OCI-LY7 (cell line): ENCODE measurements around the gene PAEP. TPM values are rescaled to one million over a fixed set of nuclear protein-coding genes. Genes with fewer than 3 reads are reported as not detected.

ENCODE experiments used
- BruUV-seq: library from RNA; stranded (reverse); fragments of 400-500 nt; replicated peaks from 2 replicates; lab custom pipeline; 2021; lab: Mats Ljungman, UMichigan
- CTCF ChIA-PET: fragments of 300-600 bp; sonication (Branson Sonifier 250); formaldehyde crosslinking; loops from one replicate; lab custom pipeline; 2022; ENCODE audit warnings: antibody characterized with exemption; ENCODE audit not compliant: unreplicated experiment; lab: Charles Lee
- POLR2A ChIA-PET: fragments of 300-600 bp; sonication (Branson Sonifier 250); formaldehyde crosslinking; loops from one replicate; lab custom pipeline; 2022; ENCODE audit warnings: antibody characterized with exemption; lab: Charles Lee
- DNase-seq: peaks from one replicate; pipeline ENCODE4 v3.0.0-alpha.2; 2015; ENCODE audit warnings: low spot score
- H2AFZ ChIP-seq: fragments of 200-600 bp; sonication (generic), shearing (Covaris generic); 2 replicates; pipeline ENCODE4 v1.6.1; 2014; ENCODE audit warnings: mild to moderate bottlenecking, antibody characterized with exemption, low read length, moderate library complexity
- H3K27ac ChIP-seq: fragments of 200-600 bp; sonication (generic); 2 replicates; pipeline ENCODE4 v1.5.1; 2014; ENCODE audit warnings: mixed run types, low read depth, mild to moderate bottlenecking, moderate library complexity, low read length, inconsistent platforms; ENCODE audit not compliant: poor library complexity, severe bottlenecking
- H3K36me3 ChIP-seq: fragments of 200-600 bp; sonication (generic); 2 replicates; pipeline ENCODE4 v1.6.1; 2014; ENCODE audit warnings: mild to moderate bottlenecking, antibody characterized with exemption, low read length, moderate library complexity, mixed read lengths; ENCODE audit not compliant: insufficient read depth
- H3K4me1 ChIP-seq: fragments of 200-600 bp; sonication (generic); 2 replicates; pipeline ENCODE4 v1.5.1; 2014; ENCODE audit warnings: mild to moderate bottlenecking, low read length; ENCODE audit not compliant: insufficient read depth, poor library complexity, severe bottlenecking
- H3K4me2 ChIP-seq: fragments of 200-600 bp; sonication (generic); 2 replicates; pipeline ENCODE4 v1.6.1; 2014; ENCODE audit warnings: mild to moderate bottlenecking, low read length
- H3K4me3 ChIP-seq: fragments of 200-600 bp; sonication (generic); 2 replicates; pipeline ENCODE4 v1.5.1; 2014; ENCODE audit warnings: mild to moderate bottlenecking, low read depth, low read length; ENCODE audit not compliant: poor library complexity, severe bottlenecking
- H3K79me2 ChIP-seq: fragments of 200-600 bp; sonication (generic); 2 replicates; pipeline ENCODE4 v1.6.1; 2016; ENCODE audit warnings: low read depth, mild to moderate bottlenecking, low read length, moderate library complexity, mixed read lengths; ENCODE audit not compliant: insufficient read depth
- H3K9me2 ChIP-seq: fragments of 200-600 bp; sonication (generic); 2 replicates; pipeline ENCODE4 v1.6.1; 2016; ENCODE audit warnings: mild to moderate bottlenecking, low read length, mixed read lengths; ENCODE audit not compliant: insufficient read depth
- H3K9me3 ChIP-seq: fragments of 200-600 bp; sonication (generic); 2 replicates; pipeline ENCODE4 v1.6.1; 2014; ENCODE audit warnings: mild to moderate bottlenecking, mixed run types, low read length, mixed read lengths
- H4K20me1 ChIP-seq: fragments of 200-600 bp; sonication (generic); 2 replicates; pipeline ENCODE4 v1.6.1; 2014; ENCODE audit warnings: mild to moderate bottlenecking, antibody characterized with exemption, low read length, moderate library complexity, mixed read lengths; ENCODE audit not compliant: insufficient read depth
- EZH2phosphoT487 ChIP-seq: fragments of 200-600 bp; sonication (generic); IDR thresholded peaks from 2 replicates; pipeline ENCODE4 v1.6.1; 2018; ENCODE audit warnings: low read depth, borderline replicate concordance, mild to moderate bottlenecking, mixed run types, antibody characterized with exemption, low read length, moderate library complexity, mixed read lengths
- intact Hi-C: fragments of 100-400 bp; cut with micrococcal nuclease; formaldehyde crosslinking; loops from one replicate; pipeline ENCODE4 v1.10.0; 2022; ENCODE audit not compliant: unreplicated experiment
- total RNA-seq, 2 experiments: library from RNA; depleted of rRNA in 1 of 2; stranded (reverse); fragments of >200 nt in 1 of 2; shearing (Covaris generic) in 1 of 2; gene quantifications; 2 replicates each; pipeline ENCODE4 v1.2.3, GENCODE V29; 2014 to 2022
- TF ChIP-seq, protein P1 (sequence below): fragments of 200-600 bp; sonication (generic); conservative IDR thresholded peaks from 2 replicates; pipeline ENCODE4 v1.5.1; 2014; ENCODE audit warnings: mild to moderate bottlenecking, antibody characterized with exemption, low read length, moderate library complexity, mixed read lengths

PAEP gene
- total RNA-seq, 2 experiments from 2014 or later = not detected

DNA sequence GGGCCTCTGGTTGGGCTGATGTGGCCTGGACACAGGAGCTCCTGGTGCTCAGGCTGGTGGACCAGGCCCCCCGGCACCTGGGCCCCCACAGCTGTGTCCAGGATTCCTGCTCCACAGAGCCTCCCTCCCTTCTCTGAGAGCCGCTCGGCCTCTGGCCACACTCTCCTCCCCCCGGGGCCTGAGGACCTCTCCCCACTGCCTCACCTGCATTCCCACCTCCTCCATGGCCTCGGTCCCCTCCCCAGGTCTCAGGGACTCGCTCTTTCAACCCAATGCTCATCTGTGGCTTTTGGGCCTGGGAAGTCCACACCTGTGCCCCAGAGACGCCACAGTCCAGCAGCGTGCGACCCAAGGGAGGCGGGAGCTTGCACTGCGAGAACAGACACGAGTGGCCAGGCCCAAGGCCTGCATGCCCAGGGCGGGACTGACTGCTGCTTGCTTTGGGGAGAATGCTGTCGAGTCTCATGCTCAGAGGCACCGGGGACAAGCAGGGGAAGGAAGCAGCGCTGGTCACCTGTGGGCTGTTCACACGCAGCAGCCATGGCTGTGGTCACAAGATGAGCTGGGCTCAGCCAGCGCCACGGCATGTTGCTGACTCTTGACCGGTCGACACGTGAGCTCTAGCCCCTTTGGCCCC lies 14.6 kb downstream of the PAEP start:
- no TSS peak for BruUV-seq
- CTCF ChIA-PET = no interaction called here
- DNase-seq = no peak
- POLR2A ChIA-PET = no interaction called here
- no peak overlapping the region for H3K27ac ChIP-seq
- no peak overlapping the region for H3K4me3 ChIP-seq
- no peak overlapping the region for H2AFZ ChIP-seq
- no peaks in the 10 kb centered on the region for H3K36me3 ChIP-seq
- H3K9me3 ChIP-seq = no peaks in the 10 kb centered on the region
- no peaks in the 10 kb centered on the region for H3K9me2 ChIP-seq
- H3K4me1 ChIP-seq = no peaks in the 10 kb centered on the region
- no peaks in the 10 kb centered on the region for H3K79me2 ChIP-seq
- no peaks in the 10 kb centered on the region for H4K20me1 ChIP-seq
- no peak overlapping the region for H3K4me2 ChIP-seq
- intact Hi-C loops = no loop called here
- TF ChIP-seq, protein P1, sequence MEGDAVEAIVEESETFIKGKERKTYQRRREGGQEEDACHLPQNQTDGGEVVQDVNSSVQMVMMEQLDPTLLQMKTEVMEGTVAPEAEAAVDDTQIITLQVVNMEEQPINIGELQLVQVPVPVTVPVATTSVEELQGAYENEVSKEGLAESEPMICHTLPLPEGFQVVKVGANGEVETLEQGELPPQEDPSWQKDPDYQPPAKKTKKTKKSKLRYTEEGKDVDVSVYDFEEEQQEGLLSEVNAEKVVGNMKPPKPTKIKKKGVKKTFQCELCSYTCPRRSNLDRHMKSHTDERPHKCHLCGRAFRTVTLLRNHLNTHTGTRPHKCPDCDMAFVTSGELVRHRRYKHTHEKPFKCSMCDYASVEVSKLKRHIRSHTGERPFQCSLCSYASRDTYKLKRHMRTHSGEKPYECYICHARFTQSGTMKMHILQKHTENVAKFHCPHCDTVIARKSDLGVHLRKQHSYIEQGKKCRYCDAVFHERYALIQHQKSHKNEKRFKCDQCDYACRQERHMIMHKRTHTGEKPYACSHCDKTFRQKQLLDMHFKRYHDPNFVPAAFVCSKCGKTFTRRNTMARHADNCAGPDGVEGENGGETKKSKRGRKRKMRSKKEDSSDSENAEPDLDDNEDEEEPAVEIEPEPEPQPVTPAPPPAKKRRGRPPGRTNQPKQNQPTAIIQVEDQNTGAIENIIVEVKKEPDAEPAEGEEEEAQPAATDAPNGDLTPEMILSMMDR = no peak
- TF ChIP-seq EZH2phosphoT487 = no peak

DNA sequence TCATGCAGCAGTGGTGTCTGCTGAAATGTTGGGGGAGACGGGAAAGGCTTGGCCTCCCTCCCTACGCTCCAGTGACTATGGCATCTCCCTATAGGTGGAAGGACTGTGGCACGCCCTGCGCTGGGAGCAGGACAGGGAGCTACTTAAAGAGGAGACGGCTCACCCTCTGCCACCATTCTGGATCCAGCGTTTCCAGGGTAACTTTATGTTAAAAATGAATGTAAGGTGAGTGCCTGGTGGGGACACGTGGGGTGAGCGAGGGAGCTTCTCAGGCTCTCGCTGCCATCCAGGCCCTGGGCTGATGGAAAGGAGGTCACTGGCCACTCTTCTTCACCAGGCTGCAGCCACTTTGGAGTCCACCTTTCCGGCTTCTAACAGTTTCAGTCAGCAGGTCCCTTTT lies 15.7 kb downstream of the PAEP start:
- TF ChIP-seq, protein P1 = no peak
- TF ChIP-seq EZH2phosphoT487 = no peak

DNA sequence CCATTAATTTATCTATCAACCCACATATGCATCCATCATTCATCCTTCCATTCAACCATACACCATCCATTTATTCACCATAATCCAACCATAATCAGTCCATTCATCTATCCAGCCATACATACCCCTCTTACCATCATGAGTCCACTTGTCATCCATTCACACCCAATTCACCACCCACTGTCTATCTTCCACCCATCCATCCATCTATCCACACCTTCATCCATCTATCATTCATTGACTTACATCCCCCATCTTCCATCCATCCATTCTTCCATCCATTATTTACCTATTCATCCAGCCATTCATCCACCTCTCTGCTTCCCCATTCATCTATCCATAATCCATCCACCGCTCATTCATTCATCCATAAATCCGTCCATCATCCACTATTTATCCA lies 17.8 kb downstream of the PAEP start:
- H3K4me1 ChIP-seq = no peaks in the 10 kb centered on the region
- no peaks in the 10 kb centered on the region for H4K20me1 ChIP-seq
- H2AFZ ChIP-seq = no peak overlapping the region
- POLR2A ChIA-PET = interaction anchor here (0.6 kb wide), 1 partner anchor 16 kb away, joined by 3 read pairs; no protein-coding TSS in a partner anchor
- H3K4me2 ChIP-seq = no peak overlapping the region
- CTCF ChIA-PET = no interaction called here
- H3K9me3 ChIP-seq = no peaks in the 10 kb centered on the region
- TF ChIP-seq EZH2phosphoT487 = no peak
- TF ChIP-seq, protein P1 = no peak
- H3K36me3 ChIP-seq = no peaks in the 10 kb centered on the region
- no TSS peak for BruUV-seq
- intact Hi-C loops = no loop called here
- H3K4me3 ChIP-seq = no peak overlapping the region
- no peaks in the 10 kb centered on the region for H3K79me2 ChIP-seq
- H3K9me2 ChIP-seq = no peaks in the 10 kb centered on the region
- H3K27ac ChIP-seq = no peak overlapping the region
- no peak for DNase-seq

More for the DNA sequence above, 15.7 kb downstream of the PAEP start:
- Histone ChIP-seq H3K4me1 (no peaks in the 10 kb centered on the region), H3K27ac (no peak overlapping the region), H3K9me3 (no peaks in the 10 kb centered on the region), H3K4me2 (no peak overlapping the region), H4K20me1 (no peaks in the 10 kb centered on the region), H3K9me2 (no peaks in the 10 kb centered on the region), H3K4me3 (no peak overlapping the region), H3K36me3 (no peaks in the 10 kb centered on the region), H2AFZ (no peak overlapping the region), H3K79me2 (no peaks in the 10 kb centered on the region)
- ChIA-PET POLR2A (no interaction called here), CTCF (no interaction called here)
- no TSS peak for BruUV-seq
- no peak for DNase-seq
- intact Hi-C loops = no loop called here
